Jurkat, Clone E6-1 (cell line): ENCODE results near the gene IFNA6. TPM values are rescaled to one million over a fixed set of nuclear protein-coding genes. Genes with fewer than 3 reads are reported as not detected.
"Not testable (repeated sequence)": the region's sequence is repeated elsewhere in the genome, so short reads cannot be mapped to it uniquely, and the experiment has no call there.

ENCODE experiments used
- DNase-seq: peaks from one replicate; pipeline ENCODE4 v3.0.0-alpha.2; 2011; ENCODE audit warnings: low read depth, low spot score
- H3K4me3 ChIP-seq: 2 replicates; pipeline ENCODE4 v1.5.1; 2011; ENCODE audit warnings: mild to moderate bottlenecking, low read length, control low read depth, moderate library complexity
- polyA plus RNA-seq: library from polyadenylated mRNA; unstranded; fragments of >200 nt; gene quantifications from one replicate; pipeline ENCODE4 v1.2.1, GENCODE V29; 2012; ENCODE audit warnings: missing spikeins; ENCODE audit not compliant: insufficient read length, insufficient read depth

IFNA6 gene
- polyA plus RNA-seq = not detected

DNA sequence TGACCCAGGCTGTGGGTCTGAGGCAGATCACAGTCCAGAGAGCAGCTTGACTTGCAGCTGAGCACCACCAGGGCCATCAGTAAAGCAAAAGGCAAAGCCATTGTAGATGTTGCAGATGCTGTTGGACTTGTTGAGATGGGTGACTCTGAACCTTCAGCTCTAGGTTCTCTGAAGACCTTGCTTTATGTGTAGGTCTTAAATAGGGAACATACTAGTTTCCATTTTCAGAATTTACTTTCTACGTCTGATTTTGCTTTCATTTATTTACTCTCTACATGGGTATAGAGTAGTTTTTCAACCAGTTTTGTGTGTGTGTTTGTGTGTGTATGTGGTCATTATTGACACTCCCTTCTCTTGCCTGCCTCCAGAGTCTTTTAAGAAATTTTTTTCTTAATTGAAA is at the start of gene IFNA6:
Gene IFNA6, minus strand, starts transcription at position 101 of the 400 bp plus-strand sequence. Its CDS starts 0 bp downstream, at position 101.
- DNase-seq = no peak
- H3K4me3 ChIP-seq = no peak within 1 kb of the TSS

DNA sequence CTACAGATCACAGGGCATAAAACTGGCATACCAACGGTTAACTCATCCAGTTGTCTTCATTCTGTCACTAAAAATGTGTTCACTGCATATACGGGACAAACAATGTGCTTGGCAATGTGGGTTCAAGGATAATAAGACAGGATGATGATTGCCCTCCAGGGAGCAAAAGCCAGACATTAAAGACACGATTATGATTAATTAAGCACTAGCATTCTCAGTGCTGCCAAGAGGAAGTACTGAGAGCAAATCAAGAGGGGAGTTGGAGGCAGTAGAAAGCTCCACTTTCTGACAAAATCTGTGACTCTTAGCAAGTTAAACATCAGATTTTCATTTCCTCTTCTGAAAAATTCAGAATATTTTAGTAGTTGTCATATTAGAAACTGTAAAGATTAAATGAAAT is 49.3 kb upstream of the IFNA6 start:
- H3K4me3 ChIP-seq = no peak overlapping the region
- DNase-seq = no peak

GRCh38 chr9:21398955-21399489 is 48.3 kb upstream of the IFNA6 start:
- no peak for DNase-seq
- no peak overlapping the region for H3K4me3 ChIP-seq

- no peak for DNase-seq
- H3K4me3 ChIP-seq = no peak overlapping the region
These were observed 45.4 kb upstream of the IFNA6 start for GRCh38 chr9:21395778-21396717.

DNA sequence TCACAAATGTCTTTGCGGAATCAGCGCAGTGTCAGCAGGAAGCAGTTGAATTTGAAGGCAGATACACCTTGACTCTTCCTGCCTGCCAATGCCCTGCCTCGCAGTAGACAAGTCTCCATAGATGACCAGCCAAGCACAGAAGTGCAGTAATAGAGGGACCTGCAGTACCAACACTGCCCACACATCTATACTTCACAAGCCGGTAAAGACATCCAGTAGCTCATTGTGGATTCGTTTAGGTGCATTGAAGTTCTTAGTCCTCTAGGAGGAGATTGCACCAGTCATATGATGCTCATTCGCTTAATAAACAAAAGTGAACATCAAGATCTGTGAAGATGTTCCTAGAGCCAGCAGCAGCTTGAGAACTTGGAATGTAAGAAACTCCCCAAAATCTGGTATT is 41.6 kb upstream of the IFNA6 start:
- DNase-seq = no peak
- H3K4me3 ChIP-seq = no peak overlapping the region

DNA sequence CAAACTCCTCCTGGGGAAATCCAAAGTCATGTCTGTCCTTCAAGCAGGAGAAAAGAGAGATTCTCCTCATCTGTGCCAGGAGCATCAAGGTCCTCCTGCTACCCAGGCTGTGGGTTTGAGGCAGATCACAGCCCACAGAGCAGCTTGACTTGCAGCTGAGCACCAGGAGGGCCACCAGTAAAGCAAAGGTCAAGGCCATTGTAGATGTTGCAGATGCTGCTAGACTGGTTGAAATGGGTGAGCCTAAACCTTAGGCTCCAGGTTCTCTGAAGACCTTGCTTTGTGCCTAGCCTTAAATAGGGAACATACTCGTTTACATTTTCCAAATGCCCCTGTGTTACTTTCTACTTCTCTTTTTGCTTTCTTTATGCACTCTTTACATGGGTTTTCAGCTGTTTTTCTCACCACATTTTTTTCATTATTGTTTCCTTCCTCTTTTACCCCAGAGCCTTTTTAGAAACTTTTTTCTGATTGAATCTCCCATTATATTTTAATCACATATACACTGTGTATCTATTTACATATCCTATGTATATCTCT is 34.5 kb upstream of the IFNA6 start, which contains the start of gene IFNA2:
Gene IFNA2, minus strand, starts transcription at position 268 of the 540 bp plus-strand sequence. Its CDS starts 69 bp downstream, at position 199.
- H3K4me3 ChIP-seq = no peak within 1 kb of the TSS
- no peak for DNase-seq

DNA sequence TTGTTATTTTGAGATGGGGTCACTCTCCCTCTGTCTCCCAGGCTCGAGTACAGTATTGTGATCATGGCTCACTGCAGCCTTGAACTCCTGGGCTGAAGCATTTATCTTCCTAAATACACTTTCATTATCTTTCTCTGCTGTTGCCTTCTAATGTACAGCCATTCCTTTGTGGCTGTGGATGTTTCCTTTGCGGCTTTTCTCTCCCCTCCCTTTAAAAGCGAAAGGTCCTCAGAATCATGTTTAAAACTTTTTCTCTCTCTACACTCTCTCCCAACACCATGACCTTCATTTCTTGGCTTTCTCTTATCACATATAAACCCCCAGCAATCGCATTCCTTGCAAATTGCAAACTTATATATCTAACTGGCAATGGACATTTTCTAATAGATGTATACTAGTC is 32.9 kb upstream of the IFNA6 start:
- no peak overlapping the region for H3K4me3 ChIP-seq
- no peak for DNase-seq

DNA sequence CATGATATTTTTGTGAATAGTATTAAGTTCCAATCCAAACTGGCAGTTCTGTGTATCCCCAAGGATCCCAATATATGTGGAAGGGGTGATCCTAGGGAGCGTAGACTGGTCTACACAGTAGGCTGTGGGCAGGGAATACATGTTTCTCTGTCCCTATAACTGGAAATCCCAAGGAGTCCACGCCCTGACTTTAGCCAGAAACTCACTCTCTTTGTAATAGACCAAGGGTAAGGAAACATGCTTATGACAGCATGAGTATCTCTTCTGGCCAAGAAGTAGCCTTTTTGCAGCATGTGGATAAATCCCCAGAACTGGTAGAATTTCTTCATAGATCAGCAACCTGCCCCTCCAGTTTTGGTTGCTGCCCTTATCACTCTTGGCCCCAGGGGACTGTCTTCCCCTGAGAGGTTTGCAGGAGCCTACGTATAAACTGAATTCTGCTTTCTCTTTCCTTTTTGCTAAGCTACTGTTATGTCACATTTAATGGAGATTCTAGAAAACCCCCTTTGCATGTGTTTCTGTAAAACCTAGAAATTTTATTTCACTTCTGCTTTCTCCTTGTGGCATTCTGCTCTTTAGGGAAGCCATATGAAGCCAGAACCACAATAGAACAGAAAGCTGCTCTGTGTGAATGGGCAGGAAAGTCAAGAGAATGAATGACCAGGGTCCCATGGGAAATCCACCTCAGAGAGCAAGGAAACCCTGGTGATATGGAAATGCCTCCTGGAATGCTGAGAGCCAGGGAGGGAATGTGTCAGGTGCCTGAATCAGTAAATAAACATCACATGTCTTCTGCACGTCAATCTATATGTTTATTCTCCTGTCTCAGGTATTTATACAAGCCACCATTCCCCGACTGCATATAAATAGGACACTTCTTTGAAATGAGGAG is 31.0 kb upstream of the IFNA6 start:
- no peak overlapping the region for H3K4me3 ChIP-seq
- no peak for DNase-seq

DNA sequence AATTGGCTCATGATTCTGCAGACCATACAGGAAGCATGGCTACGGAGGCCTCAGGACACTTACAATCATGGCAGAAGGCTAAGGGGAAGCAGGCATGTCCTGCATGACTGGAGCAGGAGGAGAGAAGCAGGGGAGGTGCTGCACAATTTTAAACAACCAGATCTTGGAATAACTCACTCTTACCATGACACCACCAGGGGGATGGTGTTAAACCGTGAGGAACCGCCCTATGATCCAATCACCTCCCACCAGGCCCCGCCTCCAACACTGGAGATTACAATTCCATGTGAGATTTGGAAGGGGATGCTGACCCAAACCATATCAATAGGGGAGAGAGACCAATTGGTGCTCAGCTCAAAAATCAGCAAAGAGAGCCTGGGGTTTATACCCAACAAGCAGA is 20.8 kb upstream of the IFNA6 start:
- not testable (repeated sequence) for DNase-seq, H3K4me3 ChIP-seq

GRCh38 chr9:21367957-21368356 is 17.3 kb upstream of the IFNA6 start, which contains the start of gene IFNA13:
IFNA13 (minus strand) TSS chr9:21368057; CDS start chr9:21368010, 47 bp downstream.
- H3K4me3 ChIP-seq = no peak within 1 kb of the TSS
- DNase-seq = no peak

DNA sequence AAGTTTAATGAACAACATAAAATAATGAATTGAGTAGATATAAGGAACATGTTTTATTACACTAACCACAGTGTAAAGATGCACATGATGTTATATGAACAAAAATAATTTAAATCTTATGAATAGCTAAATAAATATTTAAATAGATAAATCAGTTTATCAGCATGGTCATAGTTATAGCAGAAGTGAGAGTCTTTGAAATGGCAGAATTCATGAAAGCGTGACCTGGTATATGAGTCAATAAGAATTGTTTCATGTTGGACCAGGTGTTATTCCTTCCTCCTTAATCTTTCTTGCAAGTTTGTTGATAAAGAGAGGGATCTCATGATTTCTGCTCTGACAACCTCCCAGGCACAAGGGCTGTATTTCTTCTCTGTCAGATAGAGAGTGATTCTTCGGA is 16.5 kb upstream of the IFNA6 start:
- DNase-seq, H3K4me3 ChIP-seq: not testable (repeated sequence)

GRCh38 chr9:21362287-21362686 is 11.6 kb upstream of the IFNA6 start:
- H3K4me3 ChIP-seq = no peak overlapping the region
- DNase-seq = no peak

DNA sequence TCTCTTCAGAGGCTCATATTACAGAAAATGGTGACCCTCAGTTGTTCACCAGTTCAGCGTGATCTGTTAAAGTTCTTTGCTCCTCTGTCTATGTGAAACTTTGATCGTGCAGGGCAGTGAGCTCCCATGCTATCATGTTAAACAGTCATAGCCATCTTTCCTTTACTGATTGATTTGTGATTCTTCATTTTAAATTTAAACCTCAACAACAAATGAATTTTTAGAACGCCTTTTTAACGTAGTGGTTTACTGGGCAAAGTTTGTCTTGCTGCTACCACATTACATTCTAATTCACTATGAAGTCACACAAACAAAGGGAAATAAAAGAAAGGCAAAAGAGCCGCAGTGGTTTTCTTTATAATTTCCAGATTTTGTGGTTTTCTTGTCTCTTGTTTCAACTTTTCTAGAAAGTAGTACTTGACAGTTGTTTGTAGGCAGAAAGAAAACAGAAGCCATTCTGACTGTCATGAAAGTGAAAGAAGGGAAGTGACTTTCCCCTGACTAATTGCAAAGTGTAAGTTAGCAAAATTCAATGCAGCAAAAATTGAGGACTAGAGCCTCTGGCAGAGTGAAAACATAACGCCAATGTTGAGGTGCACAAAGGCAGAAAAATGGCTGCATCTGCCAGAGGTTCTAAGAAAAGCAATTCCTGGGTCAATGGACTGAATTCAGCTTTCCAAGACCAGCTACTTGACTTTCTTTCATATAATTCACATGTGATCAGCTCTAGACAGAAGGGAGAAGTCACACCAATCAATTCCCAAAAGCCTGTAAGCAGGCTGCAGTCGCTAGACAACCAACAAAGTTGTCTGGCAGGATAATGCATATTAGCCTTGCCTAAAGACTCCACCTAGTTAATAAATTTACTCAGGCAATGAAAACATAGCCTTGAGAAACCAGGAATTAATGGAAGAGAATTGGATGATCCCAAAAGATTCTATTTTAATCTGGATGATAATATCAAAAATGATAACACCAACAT is 7.1 kb upstream of the IFNA6 start:
- no peak overlapping the region for H3K4me3 ChIP-seq
- DNase-seq = no peak

- H3K4me3 ChIP-seq = no peak overlapping the region
- DNase-seq = no peak
These were observed 2.2 kb downstream of the IFNA6 start for GRCh38 chr9:21348430-21348970.

- DNase-seq = no peak
- H3K4me3 ChIP-seq = no peak overlapping the region
These were observed 10.0 kb downstream of the IFNA6 start for GRCh38 chr9:21340735-21341134.

DNA sequence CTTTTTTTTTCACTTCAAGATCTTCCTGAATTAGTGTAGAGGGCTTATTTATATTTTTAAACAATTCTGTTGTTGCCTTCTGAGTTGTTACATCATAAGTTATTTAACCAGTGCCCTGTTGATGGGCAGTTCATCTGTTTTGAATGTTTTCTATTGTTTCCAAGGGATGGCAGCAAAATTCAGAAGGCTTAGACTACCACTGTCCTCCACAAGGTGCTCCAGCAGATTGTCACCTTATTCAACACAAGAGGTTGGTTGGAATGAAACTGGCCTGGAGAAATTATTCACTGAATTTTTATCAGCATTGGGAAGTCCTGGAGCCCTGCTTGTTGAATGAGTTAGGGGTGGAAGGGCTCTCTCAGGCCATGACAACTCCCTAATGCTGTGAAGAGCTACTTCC is 14.2 kb downstream of the IFNA6 start:
- no peak for DNase-seq
- no peak overlapping the region for H3K4me3 ChIP-seq

GRCh38 chr9:21334701-21335632 is 15.7 kb downstream of the IFNA6 start, which contains the start of gene KLHL9:
KLHL9 (minus strand) TSS chr9:21335404; CDS start chr9:21334859, 545 bp downstream.
- no peak for DNase-seq
- H3K4me3 ChIP-seq = no peak within 1 kb of the TSS
